ENCODE data around the gene MN1. TPM values are rescaled to one million over a fixed set of nuclear protein-coding genes. Genes with fewer than 3 reads are reported as not detected.

MN1 gene
- polyA plus RNA-seq, 3 donors: 8.2 to 11.2 (median 8.4) TPM

DNA sequence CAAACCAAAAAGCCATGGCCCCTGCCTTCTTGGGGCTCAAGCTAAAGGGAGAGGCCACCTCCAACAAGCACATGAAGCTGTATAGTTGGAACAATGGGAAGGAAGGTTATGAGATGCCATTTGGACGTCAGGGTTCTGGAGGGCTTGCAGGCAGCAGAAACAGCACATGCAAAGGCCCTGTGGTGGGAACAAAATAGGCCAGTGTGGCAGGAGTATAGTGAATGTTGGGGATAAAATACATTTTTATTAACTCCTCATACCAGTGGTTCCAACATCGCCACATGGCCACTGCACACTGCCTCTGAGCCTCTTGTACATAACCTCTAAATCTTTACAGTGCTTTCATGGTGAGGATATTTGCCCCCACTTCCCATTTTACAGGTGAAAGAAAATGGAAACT lies 32.2 kb upstream of the MN1 start:
- DNase-seq: no peak

DNA sequence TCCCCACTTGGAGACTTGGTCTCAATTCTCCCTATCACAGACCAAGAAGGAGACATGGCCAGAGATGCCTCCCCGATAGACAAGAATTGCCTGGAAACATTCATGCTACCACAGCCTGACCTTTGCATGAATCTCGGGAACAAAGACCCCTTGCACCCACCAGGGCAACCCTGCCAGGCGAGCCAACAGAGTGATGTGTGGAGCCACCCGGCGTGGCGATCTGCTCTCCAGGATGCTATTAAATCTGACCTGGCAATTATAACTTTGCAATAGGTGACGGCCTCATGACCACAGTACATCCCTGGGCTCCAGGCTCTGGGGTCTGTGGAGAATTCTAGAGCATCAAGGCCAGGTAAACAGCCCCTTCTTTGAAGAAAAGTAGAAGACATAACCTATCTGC lies 31.1 kb upstream of the MN1 start:
- no peak for DNase-seq

DNA sequence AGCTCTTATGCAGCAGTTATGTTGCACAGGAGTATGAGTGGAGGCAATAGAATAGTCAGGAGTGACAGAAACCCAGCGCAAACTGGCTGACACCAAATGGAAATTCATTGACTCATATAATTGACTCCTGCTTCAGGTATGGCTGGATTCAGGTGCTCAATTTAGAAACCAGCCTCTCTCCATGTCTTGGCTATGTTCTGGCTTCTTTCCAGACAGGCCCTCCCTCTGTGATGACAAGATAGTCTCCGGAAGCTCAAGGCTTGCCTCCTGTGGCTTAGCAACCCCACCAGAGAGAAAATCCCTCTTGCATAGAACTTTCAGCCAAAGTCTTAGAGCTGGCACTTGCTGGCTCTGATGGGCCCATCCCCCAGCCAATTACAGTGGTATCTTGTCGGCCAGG lies 28.1 kb upstream of the MN1 start:
- no peak for DNase-seq

- DNase-seq: no peak
These were observed 26.3 kb upstream of the MN1 start for GRCh38 chr22:27827604-27828587.

DNA sequence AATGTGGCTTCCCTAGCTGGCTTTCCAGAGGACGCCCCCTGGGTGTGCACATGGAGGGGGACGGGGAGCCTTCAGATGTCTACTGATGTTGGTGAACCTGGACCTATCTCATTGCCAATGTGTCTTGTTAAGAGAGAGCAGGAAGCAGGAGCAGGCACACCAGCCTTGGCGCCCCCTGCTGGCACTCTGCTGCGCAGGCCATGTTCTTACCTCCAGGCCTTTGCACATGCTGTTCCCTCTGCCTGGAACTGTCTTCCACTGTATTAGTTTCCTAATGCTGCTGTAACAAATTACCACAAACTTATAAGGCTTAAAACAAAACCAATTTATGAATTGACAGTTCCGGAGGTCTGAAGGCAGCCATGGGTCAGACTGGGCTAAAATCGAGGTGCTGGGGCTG lies 23.6 kb upstream of the MN1 start:
- DNase-seq: no peak

DNA sequence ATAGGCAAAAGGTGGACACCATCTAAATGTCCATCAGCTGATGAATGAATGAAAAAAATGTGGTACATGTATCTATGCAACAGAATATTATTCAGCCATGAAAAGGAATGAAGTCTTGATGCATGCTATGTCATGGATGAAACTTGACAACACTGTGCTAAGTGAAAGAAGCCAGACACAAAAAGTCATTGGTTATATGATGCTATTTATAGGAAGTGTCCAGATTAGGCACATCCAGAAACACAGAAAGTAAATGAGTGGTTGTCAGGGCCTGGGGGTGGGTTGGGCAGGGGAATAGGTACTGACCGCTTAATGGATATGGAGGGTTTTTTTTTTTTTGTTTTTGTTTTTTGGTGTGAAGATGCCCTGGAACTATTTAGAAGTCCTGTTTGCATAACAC lies 21.7 kb upstream of the MN1 start:
- DNase-seq: no peak

DNA sequence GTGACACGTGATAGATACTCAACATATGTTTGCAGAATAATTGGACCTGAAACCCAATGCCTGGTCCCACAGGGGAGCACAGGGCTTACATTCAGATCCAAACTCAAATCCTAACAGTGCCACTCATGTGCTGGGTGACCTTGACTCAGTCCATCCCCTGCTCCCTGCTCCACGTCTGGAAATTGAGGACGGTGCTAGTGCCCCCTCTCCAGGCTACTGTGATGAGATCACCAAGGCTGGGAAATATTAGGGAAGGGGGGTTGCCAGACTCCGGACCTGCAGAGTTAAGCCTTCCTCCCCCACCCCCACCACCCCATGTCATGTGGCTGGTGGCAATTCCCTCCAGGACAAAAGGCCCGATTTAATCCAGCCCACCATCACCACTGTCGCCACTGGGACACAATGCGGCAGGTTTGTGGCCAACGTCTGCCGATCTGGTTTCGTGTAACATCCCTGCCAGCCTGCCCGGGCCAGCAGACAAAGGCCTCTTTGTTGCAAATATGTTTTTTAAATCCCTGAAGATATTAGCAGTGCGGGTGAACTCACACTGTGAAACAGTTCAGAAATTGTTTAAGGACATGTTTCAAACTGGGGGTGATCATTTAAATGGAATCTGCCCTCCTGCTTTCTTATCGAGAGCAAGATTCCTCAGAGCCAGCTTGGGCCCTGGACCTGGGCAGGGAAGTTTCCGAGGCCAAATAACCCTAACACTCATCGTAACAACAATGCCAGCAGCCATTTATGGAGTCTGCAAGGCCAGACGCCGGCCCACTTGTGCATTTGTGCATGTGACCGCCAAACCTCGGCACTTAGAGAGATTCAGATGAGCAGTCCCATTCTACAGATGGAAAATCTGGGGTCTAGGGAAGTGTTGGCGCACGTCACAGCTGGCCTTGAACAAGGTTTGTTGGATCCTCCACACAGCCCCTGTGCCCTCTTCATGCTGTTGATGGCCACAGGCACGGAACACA lies 19.6 kb upstream of the MN1 start:
- no peak for DNase-seq

DNA sequence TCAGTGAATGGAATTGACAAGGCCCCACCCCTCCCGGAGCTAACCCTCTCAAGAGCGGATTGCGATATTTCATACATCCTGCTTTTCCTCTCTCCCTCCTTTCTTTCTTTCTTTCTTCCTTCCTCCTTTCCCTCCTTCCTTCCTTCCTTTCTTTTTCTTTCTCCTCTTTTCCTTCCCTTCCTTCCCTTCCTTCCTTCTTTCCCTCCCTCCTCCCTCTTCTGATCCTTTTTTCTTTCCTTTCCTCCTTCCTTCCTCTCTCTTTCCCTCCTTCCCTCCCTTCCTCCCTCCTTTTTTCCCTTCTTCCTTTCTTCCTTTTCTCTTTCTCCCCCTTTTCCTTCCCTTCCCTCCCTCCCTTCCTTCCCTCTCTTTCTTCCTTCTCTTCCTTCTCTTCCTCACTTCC lies 15.0 kb upstream of the MN1 start:
- no peak for DNase-seq

DNA sequence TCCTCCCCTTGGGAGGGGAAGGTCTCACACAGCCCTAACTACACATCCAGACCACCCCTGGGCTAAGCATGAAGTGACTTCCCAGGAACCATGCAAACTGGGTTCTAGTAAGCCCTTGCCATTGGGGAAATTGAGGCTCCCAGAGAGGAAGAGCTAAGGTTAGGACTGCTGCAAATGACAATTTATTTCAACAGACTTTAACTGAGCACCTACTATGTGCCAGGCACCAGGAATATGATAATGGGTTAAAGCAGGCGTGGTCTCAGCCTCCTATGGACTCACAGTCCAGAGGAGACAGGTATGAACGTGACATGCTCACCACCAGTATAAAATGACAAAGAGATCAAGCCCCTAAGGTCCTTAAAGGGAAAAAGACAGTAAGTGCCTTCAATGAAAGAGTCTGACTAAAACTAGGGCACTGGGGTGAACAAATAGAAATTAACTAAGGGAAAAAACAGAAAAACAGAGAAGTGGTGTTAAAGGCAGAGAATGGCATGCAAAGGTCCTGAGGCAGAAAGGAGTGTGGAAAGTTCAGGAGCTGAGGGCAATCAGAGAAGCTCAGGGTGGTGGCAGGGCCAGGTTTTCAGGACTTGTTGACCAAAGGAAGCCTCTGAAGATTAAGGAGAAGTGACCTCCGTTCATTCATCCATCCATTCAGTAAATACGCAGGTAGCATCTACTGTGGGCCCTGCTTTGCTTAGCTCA lies 14.4 kb upstream of the MN1 start:
- no peak for DNase-seq

GRCh38 chr22:27814993-27815392 lies 13.4 kb upstream of the MN1 start:
- DNase-seq: no peak

DNA sequence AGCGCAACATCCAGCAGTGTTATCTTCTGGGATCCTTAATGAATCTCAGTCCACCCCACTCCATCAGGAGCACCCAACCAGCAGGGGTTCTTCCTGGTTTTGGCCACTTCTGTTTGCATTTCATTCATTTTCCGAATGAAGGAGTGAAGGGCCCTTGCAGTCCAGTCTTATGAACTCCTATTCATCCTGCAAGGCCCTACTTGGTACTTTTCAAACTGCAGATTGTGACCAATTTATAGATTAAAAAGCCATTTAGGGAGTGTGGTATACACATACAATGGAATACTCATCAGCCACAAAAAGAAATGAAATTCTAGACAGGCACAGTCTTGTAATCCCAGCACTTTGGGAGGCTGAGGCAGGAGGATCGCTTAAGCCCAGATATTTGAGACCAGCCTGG lies 10.2 kb upstream of the MN1 start:
- DNase-seq: no peak

- DNase-seq: no peak
These were observed 9.1 kb upstream of the MN1 start for GRCh38 chr22:27810609-27811151.

- DNase-seq: no peak
These were observed 8.4 kb upstream of the MN1 start for GRCh38 chr22:27809700-27810608.

DNA sequence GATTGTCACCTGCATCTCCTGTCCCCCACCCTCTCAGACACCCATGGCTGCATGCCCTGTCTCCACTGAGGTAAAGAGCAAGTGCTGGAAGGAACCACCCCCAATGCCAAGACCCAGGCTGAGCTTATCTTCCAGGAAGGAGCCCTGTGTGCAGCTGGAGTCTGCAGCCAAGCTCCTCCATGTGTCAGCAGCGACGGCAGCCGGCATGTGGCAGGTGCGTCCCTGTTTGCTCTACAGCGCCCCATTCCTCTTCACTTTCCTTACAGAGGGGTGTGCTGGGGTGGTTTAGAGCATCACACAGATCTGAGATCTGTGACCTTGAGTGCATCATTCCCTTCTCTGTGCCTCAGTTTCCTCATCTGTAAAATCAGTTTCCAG lies 7.7 kb upstream of the MN1 start:
- DNase-seq: no peak

DNA sequence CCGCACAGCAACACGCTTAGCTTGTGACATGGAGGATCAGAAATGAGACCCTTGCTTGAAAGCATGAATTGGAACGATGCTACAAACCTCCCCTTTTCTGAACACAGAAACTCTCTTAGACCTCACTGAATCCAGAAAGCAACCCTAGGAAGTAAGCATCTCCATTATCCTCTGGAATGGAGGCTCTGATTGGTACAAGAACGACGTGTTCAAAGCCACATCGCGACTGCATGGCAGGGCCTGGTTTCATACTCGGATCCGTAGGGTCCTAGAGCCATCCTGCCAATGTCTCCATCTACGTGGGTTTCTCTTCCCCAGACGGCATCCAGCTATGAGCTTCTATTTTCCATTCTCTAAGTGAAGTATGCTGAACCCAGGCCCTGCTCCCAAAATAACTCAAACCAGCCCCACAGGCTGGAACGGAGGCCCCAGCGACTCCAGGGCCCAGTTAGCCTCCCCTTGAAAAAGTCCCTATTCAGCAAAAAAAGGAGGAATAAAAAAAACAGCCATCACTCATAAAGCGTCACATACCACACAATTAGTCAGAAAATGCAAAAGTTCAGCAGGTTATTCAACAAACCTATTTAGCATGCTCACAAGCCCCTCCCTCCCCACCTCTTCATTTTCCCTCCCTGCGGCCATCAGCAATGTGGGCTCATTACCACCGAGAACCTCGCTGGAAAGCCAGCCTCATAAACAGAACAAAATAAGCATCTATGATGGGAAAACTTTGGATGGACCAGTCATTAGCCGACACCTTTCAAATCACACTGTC lies 7.1 kb upstream of the MN1 start:
- no peak for DNase-seq

DNA sequence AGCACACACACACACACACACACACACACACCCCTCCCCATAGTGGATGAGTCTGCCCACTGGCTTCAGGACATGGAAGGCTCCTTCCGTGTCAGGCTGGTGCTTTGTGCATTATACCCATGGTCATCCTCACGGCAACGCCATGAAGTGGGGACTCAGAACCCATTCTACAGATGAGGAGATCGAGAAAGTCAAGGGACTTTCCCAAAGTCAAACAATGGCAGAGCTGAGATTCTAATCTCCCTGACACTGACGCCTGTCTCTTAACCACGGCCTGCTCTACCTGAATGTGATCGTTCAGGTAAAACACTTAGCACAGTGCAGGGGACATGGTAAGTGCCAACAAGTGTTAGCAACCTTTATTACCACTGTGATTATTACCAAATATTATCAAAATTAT lies 4.3 kb upstream of the MN1 start:
- DNase-seq: no peak

- no peak for DNase-seq
These were observed 3.1 kb upstream of the MN1 start for GRCh38 chr22:27804470-27805297.

DNA sequence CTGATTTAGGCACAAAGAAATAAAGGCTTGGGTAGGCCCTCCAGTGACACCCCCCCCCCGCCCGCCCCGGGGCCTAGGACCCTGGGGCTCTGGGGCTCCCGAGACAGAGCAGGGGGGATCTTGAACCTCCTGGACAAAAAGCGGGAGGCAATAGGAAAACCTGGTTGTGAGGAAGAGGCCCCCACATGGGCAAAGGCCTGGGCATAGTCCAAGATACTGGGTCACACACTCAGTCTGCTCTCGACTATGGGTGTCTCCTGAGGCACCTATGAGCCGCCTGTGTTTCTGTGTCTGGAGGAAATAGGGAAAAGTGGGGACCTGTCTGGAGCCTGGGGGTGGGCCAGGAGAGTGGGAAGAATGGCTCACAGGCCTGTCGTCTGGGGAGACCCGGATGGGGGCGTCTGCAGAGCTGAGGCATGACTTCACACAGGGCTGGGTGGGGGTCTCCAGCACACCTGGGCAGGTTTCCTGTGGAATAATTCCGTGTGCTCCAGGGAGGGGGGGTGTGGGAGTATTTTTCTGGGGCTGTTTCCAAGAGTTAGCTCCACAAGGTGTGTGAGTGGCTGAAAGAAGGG lies 2.4 kb upstream of the MN1 start:
- DNase-seq: no peak
